ENCODE results near the gene UMPS. TPM values are rescaled to one million over a fixed set of nuclear protein-coding genes. Genes with fewer than 3 reads are reported as not detected.

The UMPS gene
- polyA plus RNA-seq, 1 of the 3 experiments (the other 2 are of a cell fraction) = 25.1 TPM

DNA sequence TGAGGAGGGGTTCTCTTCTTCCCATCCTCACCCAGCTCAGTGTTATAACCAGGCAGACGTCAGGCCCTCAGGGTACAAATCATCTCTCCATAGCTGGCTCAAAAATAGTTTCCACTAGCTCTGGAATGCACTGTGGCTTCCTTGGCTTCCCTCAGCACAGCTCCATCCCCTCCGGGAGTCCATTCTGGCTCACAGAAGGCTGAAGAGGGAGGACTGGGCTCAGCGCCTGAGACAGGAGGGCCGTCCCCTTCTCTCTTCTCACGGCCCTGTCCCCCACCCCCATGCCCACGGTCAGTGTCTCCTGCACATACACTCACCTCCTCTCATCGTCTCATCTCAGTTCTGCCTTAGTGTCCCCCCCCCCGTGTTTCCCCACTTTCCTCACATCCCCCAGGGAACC, 50.1 kb downstream of the UMPS start (continued):
- no peak for TF ChIP-seq MAX (IDR thresholded peaks at IDR 0.05; ENCODE audit: low read depth)
- TF ChIP-seq, protein P1, sequence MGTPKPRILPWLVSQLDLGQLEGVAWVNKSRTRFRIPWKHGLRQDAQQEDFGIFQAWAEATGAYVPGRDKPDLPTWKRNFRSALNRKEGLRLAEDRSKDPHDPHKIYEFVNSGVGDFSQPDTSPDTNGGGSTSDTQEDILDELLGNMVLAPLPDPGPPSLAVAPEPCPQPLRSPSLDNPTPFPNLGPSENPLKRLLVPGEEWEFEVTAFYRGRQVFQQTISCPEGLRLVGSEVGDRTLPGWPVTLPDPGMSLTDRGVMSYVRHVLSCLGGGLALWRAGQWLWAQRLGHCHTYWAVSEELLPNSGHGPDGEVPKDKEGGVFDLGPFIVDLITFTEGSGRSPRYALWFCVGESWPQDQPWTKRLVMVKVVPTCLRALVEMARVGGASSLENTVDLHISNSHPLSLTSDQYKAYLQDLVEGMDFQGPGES (IDR thresholded peaks at IDR 0.05; ENCODE audit: low read depth, low read length) = no peak
- 0 out of 2 replicates have a peak, but pooled peaks have one; percentile 10 for TF ChIP-seq PBX3 (IDR thresholded peaks at IDR 0.05)
- no peak for TF ChIP-seq EZH2phosphoT487 (IDR thresholded peaks at IDR 0.05; ENCODE audit: borderline replicate concordance, low read depth)
- TF ChIP-seq FOXJ3 (CRISPR knock-in tag; IDR thresholded peaks at IDR 0.05) = no peak
- TF ChIP-seq EP300 (IDR thresholded peaks at IDR 0.05; ENCODE audit: borderline replicate concordance in 1 of 2, low read depth in 1 of 2, low read length in 1 of 2) = no peak; a peak in 1 of 4 replicates
- no peak for TF ChIP-seq SIN3A (IDR thresholded peaks at IDR 0.05; ENCODE audit: borderline replicate concordance, low read depth, low read length)

- DNase-seq = peak; percentile 41
- CTCF ChIA-PET = interaction anchor here (1.4 to 12.9 kb wide), 3 partner anchors 15 to 122 kb away, joined by 4 to 114 read pairs (median 40); no protein-coding TSS in a partner anchor
Observed at GRCh38 chr3:124780761-124781475, 50.7 kb downstream of the UMPS start.

More at GRCh38 chr3:124780761-124781475, 50.7 kb downstream of the UMPS start:
- no peak overlapping the region for H3K4me3 ChIP-seq (ENCODE audit: low read depth in 2 of 2, low read length in 1 of 2)
- no peaks in the 10 kb centered on the region for H3F3A ChIP-seq (replicated peaks; ENCODE audit: insufficient read depth)
- no peak overlapping the region for H2AFZ ChIP-seq (ENCODE audit: low read depth)
- 77% methylated on average over 11 of the region's 15 CpGs for WGBS (ENCODE audit: low lambda C conversion rate)
- TF ChIP-seq MXI1 (IDR thresholded peaks at IDR 0.05; ENCODE audit: low read depth, low read length) (no peak), POLR2AphosphoS5 (IDR thresholded peaks at IDR 0.05; ENCODE audit: low read depth, low read length) (no peak), FOXJ3 (CRISPR knock-in tag; IDR thresholded peaks at IDR 0.05) (no peak), USF1 (IDR thresholded peaks at IDR 0.05; ENCODE audit: borderline replicate concordance, low read depth) (no peak), RCOR1 (IDR thresholded peaks at IDR 0.05; ENCODE audit: low read length) (no peak), CHD2 (IDR thresholded peaks at IDR 0.05; ENCODE audit: low read length, partially characterized antibody) (no peak), NRF1 (IDR thresholded peaks at IDR 0.05; ENCODE audit: low read depth, low read length) (no peak), RFX5 (IDR thresholded peaks at IDR 0.05; ENCODE audit: low read length) (no peak), TAF1 (IDR thresholded peaks at IDR 0.05; ENCODE audit: borderline replicate concordance, low read depth, low read length) (no peak), GATA2 (CRISPR knock-in tag; IDR thresholded peaks at IDR 0.05) (no peak), FOXM1 (IDR thresholded peaks at IDR 0.05; ENCODE audit: low read depth) (no peak), JUND (IDR thresholded peaks at IDR 0.05) (no peak)
- TF ChIP-seq, protein P2, sequence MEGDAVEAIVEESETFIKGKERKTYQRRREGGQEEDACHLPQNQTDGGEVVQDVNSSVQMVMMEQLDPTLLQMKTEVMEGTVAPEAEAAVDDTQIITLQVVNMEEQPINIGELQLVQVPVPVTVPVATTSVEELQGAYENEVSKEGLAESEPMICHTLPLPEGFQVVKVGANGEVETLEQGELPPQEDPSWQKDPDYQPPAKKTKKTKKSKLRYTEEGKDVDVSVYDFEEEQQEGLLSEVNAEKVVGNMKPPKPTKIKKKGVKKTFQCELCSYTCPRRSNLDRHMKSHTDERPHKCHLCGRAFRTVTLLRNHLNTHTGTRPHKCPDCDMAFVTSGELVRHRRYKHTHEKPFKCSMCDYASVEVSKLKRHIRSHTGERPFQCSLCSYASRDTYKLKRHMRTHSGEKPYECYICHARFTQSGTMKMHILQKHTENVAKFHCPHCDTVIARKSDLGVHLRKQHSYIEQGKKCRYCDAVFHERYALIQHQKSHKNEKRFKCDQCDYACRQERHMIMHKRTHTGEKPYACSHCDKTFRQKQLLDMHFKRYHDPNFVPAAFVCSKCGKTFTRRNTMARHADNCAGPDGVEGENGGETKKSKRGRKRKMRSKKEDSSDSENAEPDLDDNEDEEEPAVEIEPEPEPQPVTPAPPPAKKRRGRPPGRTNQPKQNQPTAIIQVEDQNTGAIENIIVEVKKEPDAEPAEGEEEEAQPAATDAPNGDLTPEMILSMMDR (IDR thresholded peaks at IDR 0.05) = no peak
- H3K9me3 ChIP-seq = no peaks in the 10 kb centered on the region
- peaks cover 6% of the 10 kb centered on the region; the same call in 1 of the 2 replicates for H3K79me2 ChIP-seq (ENCODE audit: insufficient read depth)
- peak overlapping the region; percentile 14 to 59; a peak in 3 of 4 replicates for H3K27ac ChIP-seq (ENCODE audit: low read depth in 2 of 2, low read length in 1 of 2)
- H3K4me1 ChIP-seq (ENCODE audit: control insufficient read depth in 1 of 2, insufficient read depth in 2 of 2, low read depth in 1 of 2, low read length in 1 of 2) = peaks cover 20 to 65% of the 10 kb centered on the region in 2 experiments; a peak in 3 of 4 replicates
- POLR2A ChIA-PET = interaction anchor here (1.3 kb wide), 1 partner anchor 9 kb away, joined by 5 read pairs; no protein-coding TSS in a partner anchor
- H3K27me3 ChIP-seq (ENCODE audit: insufficient read depth) = no peaks in the 10 kb centered on the region
- H3K36me3 ChIP-seq (replicated peaks in 1 of 2; ENCODE audit: control insufficient read depth in 1 of 2, insufficient read depth in 2 of 2, low read length in 1 of 2) = peaks cover 15 to 27% of the 10 kb centered on the region in 2 experiments
- 0 out of 2 replicates have a peak overlapping the region, but pooled peaks have one; percentile 1 for H3K4me2 ChIP-seq
- no peaks in the 10 kb centered on the region for H4K20me1 ChIP-seq (ENCODE audit: insufficient read depth)
- H3K9ac ChIP-seq = no peak overlapping the region
- no peaks in the 10 kb centered on the region for H3K9me2 ChIP-seq
